HG03066 (cell line): ENCODE data around the gene SNX5.

Experiments
- ATAC-seq: cut with Tn5 transposase; IDR thresholded peaks from one replicate; pipeline ENCODE4 v1.9.1; 2021; ENCODE audit warnings: low read depth; ENCODE audit not compliant: unreplicated experiment

Gene SNX5

DNA sequence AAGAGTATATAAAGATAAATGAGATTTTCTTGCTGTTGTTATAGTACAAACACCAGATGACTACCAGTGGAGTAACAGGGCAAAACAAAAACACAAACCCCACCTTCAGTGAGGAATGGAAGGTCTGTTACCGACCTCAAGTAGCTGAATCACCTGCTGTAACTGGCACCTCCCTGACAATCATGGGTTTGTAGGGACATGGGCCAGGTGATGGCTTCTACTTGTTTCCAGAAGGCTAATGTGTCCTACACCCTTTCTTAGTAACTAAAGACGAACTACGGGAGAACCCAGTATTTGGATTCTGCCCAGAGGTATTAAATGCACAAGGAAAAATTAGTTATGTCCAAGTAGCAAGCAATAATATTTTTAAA, 26.8 kb downstream of the SNX5 start:
- no peak for ATAC-seq

GRCh38 chr20:17941087-17941825, 27.3 kb downstream of the SNX5 start:
- ATAC-seq = no peak

DNA sequence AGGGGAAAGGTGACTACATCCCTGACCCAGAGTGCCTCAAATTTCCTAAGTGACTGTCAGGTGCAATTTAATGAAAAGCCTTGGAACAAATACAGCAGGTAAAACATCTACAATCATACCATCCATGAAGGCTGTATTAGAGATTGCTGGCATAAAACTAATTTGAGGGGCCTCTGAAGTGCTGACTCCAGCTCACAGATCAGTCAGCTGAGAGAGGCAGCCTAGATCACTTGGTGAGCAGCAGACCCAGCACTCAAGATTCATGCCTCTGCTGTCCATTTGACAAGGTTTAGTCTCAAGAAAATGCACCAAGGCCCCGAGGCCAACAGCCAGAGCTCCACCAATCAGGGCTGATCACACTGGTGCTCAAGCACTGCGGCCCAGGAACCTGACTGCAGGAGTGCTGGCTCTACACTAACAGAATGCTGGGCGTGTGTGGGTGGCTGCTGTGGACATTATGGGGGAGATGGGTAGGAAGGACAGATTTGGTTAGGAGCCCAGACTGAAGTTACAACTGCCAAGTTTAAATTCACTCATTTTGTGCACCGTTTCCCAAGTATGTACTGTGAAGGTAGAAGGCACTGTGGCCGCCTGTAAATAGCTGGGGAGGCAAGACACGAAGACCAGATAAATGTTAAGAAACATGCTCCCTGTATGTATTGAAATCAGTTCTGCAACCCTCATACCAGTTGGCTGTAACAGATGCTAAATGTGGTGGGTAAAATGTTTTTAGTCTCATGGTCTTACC, 28.2 kb downstream of the SNX5 start:
- no peak for ATAC-seq

GRCh38 chr20:17939622-17940223, 28.9 kb downstream of the SNX5 start:
- no peak for ATAC-seq

GRCh38 chr20:17938871-17939619, 29.5 kb downstream of the SNX5 start:
- peak; percentile 69 for ATAC-seq

DNA sequence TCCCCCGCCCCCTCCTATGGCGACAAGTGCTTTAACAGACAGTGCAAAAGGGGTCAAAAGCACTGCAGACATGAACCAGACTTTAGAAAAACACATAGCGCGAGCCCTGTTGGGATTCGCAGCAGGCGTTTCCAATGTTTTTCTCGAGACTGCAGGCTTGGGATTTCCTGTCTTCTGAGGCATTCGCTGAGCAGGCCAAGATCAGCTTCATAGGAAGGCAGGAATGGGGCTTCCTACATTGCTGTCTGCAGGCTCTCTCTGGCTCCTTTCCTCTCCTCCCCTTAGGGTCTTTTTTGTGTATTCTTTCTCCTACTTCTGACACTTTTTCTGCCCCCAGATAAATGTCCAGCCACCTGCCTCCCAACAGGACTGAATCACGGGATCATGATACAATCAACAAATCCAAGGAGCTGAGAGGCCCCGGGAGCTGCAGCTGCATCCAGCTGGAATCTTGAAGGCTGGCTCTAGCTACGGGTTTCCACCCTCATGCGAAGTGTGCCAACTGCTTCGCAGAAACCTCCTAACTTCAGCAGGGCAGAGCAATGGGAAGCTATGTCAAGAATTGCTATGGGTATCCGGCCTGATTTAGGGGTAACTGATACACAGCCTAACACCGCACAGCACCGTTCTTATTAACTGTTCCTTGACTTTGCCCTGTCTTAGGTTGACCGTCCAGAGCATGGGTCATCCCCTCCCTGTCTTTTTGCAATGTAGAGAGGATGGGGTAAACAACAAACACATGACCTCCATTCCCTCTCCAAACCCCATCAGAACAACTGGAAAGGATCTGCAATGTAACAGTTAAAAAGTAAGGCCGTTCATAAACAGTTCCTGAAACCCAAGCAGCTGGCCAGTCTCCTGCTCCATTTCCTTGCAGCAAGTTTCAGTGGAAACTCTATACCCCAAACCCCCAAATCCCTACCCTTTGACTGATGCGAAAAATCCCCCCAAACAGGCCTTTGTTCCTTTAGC, 31.5 kb downstream of the SNX5 start:
- ATAC-seq = no peak

DNA sequence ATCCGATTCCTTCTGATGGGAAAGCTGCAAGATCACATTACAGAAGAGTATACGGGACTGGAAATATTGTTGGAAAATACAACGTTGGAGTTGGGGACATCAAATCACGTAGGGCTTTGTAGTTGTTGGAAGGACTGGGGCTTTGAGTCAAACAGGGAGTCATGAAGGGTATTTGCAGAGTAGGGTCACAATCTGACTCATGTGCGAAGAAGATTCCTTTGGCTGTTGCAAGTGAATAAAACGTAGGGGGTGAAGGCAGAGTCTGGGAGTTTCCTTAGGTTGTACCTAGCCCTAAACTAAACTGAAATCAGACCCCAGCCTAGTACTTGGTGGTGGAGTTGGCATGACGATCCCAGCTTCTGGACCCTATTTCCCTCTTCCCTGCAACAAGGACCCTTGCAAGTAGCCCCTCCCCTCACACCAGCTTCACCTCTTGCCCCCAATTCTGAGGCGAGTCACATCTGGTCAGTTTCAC, 32.3 kb downstream of the SNX5 start:
- ATAC-seq = no peak

- ATAC-seq = no peak
Observed at GRCh38 chr20:17935761-17936160, 32.8 kb downstream of the SNX5 start.

DNA sequence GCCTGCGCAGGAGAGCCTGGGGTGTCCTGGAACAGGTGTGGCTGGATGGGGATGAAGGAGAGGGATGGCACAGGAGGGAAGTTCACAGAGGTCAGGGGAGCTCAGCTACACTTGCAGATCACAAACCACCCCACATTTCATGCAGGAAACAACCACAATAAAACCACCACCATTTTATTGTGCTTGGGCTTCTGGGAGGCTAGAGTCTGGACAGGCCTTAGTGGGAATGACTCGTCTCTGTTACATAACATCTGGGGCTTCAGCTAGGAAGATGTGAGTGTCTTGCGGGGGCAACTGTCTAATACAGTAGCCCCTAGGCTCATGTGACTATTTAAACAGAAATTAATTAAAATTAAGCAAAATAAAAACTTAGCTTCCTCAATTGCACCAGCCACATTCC, 33.4 kb downstream of the SNX5 start:
- ATAC-seq = no peak

DNA sequence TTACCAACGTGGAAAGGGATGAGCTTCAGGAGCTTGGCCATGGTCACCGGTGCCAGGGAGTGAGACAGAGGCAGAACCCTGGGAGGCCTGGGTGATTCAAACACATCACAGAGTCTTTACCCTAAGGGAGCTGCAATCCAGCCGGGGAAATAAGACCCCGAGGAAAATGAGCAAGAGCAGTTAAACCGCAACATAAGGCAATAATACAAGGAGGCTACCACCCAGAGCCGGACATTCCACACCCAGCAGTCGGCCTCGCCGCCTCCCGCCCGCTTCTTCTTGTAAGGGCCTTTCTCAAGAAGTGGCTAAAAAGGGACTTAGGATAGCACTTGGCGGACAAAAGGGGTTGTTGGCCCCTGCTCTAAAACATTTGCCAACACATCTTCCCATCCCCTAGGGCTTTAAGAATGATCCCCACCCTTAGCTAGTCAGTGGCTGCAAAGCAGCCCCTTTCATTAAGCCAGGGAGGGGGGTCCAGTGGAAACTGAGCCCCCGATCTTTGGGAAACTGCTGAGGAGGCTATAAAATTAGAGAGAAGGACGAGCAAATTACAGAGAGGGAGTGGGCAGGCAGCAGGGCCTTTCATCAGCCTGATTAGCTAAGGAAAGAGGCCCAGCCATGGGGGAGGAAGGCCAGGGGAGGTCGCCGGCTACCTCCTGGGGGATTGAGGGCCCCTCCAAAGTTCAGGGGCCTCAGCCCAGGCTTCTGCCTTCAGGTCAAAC, 34.3 kb downstream of the SNX5 start:
- no peak for ATAC-seq

DNA sequence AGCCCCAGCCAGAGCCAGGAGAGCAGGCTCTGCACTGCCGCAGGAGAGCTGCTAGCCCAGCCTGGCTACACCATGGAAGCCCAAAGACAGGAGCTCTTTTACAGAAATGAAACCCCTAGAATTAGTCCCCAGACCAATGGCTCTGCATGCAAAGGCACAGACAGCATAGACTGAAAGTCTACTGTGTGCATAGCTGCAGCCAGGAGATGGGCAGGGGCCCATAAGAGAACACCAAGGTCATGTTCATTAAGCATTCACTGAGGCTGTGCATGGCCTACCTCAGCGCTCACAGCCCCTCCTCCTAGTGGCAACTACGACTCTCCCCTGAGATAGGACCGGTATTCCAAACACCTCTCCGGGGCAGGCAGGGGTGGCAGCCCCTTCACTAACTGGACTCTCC, 34.9 kb downstream of the SNX5 start:
- no peak for ATAC-seq

- ATAC-seq = no peak
Observed at GRCh38 chr20:17933121-17933520, 35.5 kb downstream of the SNX5 start.

GRCh38 chr20:17932396-17932795, 36.2 kb downstream of the SNX5 start:
- no peak for ATAC-seq

DNA sequence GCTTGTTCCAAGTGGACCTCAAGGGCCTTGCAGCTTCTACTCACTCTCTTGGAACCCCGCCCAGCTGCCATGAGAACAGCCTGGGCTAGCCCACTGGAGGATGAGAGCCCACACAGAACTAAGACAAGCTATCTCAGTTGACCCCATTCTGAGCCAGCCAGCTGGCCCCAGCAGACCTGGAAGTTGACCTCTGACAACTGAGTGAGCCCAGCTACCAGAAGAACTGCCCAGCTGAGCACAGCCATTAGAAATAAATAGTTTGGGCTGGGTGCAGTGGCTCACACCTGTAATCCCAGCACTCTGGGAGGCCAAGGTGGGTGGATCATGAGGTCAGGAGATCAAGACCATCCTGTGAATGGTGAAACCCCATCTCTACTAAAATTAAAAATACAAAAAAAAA, 37.1 kb downstream of the SNX5 start:
- no peak for ATAC-seq

- ATAC-seq = no peak
Observed at GRCh38 chr20:17928633-17929311, 39.8 kb downstream of the SNX5 start.

- ATAC-seq = no peak
Observed at GRCh38 chr20:17928211-17928611, 40.4 kb downstream of the SNX5 start.

DNA sequence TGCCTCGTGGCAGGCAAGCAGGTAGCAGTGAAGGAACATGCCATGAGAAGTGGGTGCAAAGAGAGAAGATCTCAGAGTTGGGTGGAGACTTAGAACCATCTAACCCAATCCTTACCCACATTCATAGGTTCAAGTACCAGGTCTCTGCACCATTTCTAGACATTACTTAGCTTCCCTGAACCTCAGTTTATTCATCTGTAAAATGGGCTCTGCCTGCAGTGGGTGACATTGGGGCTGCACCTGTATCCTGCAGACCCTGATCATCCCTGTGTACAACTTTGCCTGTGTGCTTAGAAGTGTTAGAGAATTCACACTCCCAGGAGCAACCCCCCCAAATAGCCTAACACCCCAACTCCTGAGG, 42.7 kb downstream of the SNX5 start:
- no peak for ATAC-seq

- ATAC-seq = no peak
Observed at GRCh38 chr20:17925141-17925939, 43.3 kb downstream of the SNX5 start.
